Measurements from ENCODE around the gene LAYN.

LAYN gene

GRCh38 chr11:111561791-111562325 lies 21.3 kb downstream of the LAYN start:
- DNase-seq (ENCODE audit: low spot score), result no peak

DNA sequence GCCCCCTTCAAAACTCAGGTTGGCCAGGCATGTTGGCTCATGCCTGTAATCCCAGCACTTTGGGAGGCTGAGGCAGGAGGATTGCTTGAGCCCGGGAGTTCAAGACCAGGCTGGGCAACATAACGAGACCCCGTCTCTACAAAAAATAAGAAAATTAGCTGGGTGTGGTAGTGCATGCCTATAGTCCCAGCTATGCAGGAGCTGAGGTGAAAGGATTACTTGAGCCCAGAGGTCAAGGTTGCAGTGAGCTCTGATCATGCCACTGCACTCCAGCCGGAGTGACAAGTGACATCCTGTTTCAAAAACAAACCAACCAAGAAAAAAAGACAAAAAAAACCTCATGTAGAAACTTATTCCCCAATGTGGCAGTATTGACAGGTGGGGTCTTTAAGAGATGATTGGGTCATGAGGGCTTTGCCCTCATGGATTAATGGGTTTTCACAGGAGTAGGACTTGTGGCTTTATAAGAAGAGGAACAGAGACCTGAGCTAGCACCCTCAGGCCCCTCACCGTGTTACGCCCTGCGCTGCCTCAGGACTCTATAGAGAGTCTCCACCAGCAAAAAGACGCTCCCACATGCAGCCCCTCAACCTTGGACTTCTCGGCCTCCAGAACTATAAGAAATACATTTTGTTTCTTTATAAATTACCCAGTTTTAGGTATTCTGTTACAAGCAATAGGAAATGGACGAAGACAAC lies 22.3 kb downstream of the LAYN start:
- no peak for DNase-seq (ENCODE audit: low spot score)

- peak; percentile 62 for DNase-seq (ENCODE audit: low spot score)
Measured at GRCh38 chr11:111565114-111565720, 24.7 kb downstream of the LAYN start.

GRCh38 chr11:111566324-111566723 lies 25.8 kb downstream of the LAYN start:
- no peak for DNase-seq (ENCODE audit: low spot score)

GRCh38 chr11:111569476-111569875 lies 29.0 kb downstream of the LAYN start:
- DNase-seq (ENCODE audit: low spot score), result no peak

DNA sequence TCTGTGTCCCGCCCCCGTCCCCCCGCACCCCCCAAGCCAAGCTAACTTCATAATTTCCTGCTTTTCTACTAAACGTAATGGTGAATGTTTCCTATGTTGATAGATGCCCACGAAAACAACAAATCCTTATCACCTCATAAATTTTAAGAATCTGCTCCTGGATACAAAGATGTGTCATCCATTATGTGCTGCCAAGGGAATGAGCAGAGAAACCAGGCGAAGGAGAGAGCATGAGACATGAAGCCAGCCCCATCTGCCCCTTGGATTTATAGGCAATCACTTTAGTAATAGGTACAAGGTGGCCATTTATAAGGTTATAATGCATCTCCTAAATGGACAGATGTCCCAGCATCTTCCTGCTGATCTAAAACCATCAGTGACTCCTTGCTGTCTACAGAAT lies 30.3 kb downstream of the LAYN start:
- DNase-seq (ENCODE audit: low spot score), result no peak

DNA sequence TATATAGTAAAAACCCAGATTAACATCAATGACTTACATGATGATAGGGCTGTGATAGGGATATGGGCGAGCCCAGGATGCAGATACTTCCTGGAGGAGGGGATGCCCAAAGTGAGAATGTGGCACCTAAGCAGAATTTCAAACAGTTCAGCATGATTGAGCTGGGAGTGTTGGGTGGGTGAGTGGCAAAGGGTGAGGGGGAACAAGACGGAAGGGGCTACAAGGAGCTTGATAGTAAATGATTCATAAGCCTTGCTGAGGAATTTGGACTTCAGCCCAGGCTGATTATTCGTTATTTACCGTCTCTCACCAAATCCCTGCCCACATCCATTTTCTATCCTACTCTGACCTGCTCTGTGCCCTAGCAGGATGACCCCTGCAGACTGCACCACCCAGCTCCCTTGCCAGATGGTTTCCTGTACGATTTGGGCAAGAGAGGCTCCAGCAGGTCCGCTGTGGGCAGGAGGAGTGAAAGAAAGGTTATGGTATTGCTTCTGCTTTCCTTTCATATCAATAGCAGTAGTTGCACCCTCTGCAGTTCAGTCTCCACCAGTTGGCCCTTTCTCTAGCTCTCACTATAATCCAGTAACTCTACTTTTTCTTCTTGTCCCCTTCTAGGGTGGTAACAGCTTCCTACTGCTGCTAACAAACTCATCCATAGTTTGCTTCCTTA lies 31.4 kb downstream of the LAYN start:
- DNase-seq (ENCODE audit: low spot score), result no peak

DNA sequence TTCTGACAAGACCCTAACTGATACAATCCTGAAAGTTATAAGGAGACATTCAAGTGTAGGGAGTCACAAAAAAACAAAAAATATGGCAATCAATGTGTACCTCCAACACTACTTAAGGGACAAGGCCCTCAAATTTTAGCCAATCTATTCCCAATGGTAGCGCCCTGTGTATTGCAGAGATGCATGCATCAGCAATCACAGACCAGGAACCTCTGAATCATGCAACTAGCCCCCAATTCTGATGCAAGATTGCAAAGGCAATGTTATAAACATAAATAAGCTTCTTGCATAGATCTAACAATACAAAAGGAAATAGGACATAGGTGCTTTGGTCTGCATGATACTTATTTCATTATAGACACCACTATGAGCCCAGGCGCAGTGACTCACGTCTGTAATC lies 32.1 kb downstream of the LAYN start:
- no peak for DNase-seq (ENCODE audit: low spot score)

- DNase-seq (ENCODE audit: low spot score), result no peak
Measured at GRCh38 chr11:111573821-111574249, 33.3 kb downstream of the LAYN start.

DNA sequence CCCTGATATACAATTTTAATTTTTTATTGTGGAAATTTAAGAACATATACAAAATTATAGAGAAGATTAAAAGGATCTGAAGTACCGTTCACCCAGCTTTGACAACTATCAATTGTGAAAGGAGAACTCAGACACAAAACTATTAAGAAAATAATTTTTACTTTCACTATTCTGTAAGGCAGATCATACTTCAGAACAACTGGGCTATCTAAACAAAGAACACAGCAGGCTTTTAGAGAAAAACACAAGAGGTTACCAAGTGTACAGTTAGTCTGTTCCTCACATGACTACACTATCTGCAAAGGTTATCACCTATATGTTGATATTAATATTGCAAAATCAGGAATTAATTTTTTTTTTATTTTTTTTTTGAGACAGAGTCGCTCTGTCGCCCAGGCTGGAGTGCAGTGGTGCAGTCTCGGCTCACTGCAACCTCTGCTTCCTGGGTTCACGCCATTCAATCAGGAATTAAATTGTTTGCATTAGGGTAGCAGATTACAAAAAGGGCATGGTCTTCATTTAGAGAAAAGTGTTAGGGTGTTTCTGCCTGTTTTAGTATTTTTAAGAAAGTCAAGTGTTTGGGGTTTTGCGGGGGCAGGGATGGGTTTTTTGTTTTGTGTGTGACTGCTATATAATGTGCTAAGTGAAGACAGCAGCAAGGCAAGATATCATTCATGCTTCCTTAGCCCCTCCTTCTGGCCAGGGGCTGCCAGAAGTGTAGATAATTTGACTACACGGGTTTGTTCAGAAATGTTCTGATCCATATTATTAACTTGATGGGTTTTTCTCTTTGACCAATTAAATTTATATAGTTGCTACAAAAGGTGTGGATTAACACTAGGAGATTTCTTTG lies 34.1 kb downstream of the LAYN start:
- DNase-seq (ENCODE audit: low spot score), result no peak

- no peak for DNase-seq (ENCODE audit: low spot score)
Measured at GRCh38 chr11:111575740-111576139, 35.2 kb downstream of the LAYN start.

DNA sequence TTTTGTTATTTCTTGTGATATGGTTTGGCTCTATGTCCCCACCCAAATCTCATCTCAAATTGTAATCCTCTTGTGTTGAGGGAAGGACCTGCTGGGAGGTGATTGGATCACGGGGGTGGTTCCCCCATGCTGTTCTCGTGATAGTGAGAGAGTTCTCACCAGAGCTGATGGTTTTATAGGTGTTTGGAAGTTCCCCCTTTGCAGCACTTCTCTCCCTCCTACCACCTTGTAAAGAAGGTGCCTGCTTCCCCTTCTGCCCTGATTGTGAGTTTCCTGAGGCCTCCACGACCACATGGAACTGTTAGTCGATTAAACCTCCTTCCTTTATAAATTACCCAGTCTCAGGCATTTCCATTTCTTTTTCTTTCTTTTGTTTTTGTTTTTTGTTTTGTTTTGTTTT lies 37.3 kb downstream of the LAYN start:
- DNase-seq (ENCODE audit: low spot score), result no peak

- no peak for DNase-seq (ENCODE audit: low spot score)
Measured at GRCh38 chr11:111581341-111581740, 40.8 kb downstream of the LAYN start.

DNA sequence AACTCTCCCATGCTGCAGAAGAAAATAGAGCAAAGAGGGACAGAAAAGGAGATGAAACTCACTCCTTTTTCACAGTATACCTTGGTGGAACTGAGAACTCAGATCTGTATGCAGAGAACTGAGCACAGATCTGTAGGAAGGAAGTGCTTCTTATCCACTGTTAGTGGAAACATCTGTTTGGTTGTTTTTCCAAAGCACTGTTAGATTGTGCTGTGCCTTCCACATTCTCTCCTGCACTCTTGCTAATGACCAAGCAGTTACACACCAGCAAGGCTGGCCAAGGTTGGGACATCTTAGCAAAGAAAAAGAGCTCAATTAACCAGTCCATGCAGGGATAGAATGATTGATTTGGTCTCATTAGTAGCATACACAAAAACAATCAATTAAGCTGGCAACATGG lies 41.6 kb downstream of the LAYN start:
- no peak for DNase-seq (ENCODE audit: low spot score)

DNA sequence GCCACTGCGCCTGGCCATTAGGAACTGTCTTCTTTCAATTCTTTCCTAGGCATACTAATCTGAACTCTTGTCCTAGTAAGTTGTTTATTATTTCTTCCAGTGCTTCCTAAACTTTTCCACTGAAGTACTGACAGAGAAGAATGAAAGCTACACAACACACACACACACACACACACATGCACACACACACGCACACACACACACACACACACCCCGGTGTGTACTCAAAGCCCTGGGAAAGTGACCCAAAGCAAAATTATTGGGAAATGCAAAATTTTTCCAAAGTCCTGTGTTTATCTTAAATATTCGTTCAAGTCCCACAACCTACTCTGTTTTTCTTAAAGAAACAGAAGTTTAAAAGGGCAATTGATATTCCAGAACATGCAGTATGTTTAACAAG lies 42.4 kb downstream of the LAYN start:
- no peak for DNase-seq (ENCODE audit: low spot score)

DNA sequence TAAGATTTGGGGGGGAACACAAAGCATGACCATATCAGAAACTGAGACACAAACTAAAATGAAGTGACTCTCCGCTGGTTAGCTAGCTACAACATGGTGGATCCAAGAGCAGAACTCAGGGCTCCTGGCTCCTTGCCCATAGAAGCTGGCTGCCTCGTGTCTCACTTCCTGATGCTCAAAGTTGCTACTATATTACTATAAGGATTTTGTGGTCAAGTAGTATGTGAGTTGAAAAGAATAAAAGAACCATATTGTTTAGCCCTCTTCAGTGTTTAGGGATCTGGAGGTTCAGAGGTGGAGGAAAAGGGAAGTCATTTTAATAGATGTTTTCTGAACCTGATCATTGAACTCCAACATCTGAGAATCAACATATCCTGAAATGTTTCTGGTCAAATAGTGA lies 44.9 kb downstream of the LAYN start:
- no peak for DNase-seq (ENCODE audit: low spot score)

DNA sequence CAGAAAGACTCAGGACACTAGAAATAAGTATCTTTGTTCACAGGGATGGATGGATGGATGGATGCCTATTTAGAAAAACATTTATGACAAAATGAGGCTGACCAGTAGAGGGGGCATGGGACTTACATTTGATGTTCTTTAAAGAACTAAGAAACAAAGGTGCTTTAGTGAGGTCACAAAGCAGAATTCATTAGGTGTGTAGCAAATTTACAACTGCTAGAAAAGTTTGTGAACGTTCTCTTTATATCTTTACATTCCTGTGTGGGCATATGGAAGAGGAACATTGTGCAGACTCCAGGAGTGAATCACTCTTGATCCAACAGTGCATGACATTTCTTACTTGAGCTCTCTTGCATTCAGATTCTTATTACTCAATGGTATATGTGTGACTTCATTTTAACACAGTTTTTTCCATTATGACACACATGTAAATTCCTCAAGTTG lies 45.9 kb downstream of the LAYN start:
- DNase-seq (ENCODE audit: low spot score), result peak; percentile 55

- DNase-seq (ENCODE audit: low spot score), result no peak
Measured at GRCh38 chr11:111589114-111589513, 48.6 kb downstream of the LAYN start.

GRCh38 chr11:111589886-111590499 lies 49.5 kb downstream of the LAYN start:
- DNase-seq (ENCODE audit: low spot score), result no peak

GRCh38 chr11:111591187-111591960 lies 50.9 kb downstream of the LAYN start:
- no peak for DNase-seq (ENCODE audit: low spot score)

DNA sequence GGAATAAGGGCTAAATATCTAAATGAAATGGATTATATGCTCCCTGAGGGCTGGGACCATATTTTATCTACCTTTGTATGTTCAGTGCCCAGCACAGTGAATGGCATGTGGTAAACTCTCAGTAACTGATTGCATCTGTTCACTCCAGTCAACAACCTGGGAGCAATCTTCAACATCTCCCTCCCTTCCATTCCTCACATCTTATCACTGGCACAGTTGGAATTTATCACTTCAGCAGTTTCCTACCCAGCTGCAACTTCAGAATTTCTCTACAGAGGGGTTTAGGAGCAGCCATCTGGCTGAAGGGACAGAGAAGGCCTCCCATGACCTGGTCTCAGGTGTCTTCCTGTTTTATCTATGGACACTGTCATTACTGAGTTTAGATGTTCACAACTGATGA lies 52.0 kb downstream of the LAYN start:
- DNase-seq (ENCODE audit: low spot score), result no peak

Data from CD4-positive, alpha-beta T cell treated with Interleukin-6 at 100 ng/mL for 8 hours (primary cell).